ENCODE measurements around the gene SARS1. TPM values are rescaled to one million over a fixed set of nuclear protein-coding genes. Genes with fewer than 3 reads are reported as not detected.

Gene SARS1
- 90.1 to 111 TPM (median 98.3 TPM) in 5 replicates for total RNA-seq (2022; extraction: Qiagen RNA extraction)

GRCh38 chr1:109213824-109214693, at the start of gene SARS1:
Gene SARS1, plus strand, starts transcription at chr1:109213918. Its CDS starts 75 bp downstream, at chr1:109213993.

GRCh38 chr1:109248797-109249629, 35.3 kb downstream of the SARS1 start, which contains the start of gene CELSR2:
Gene CELSR2, plus strand, starts transcription at chr1:109249539. Its CDS starts 541 bp downstream, at chr1:109250080.

GRCh38 chr1:109282952-109283747, 69.4 kb downstream of the SARS1 start, which contains the start of gene PSRC1:
Gene PSRC1, minus strand, starts transcription at chr1:109283145.

Other genes starting within 250 kb of the SARS1 start
- gene WDR47, start 171.8 kb upstream of the SARS1 start, total RNA-seq (2022; extraction: Qiagen RNA extraction) = 6.0 to 8.4 TPM (median 7.6 TPM) in 5 replicates
- gene TAF13, start 137.9 kb upstream of the SARS1 start, total RNA-seq (2022; extraction: Qiagen RNA extraction) = 23.6 to 41.4 TPM (median 29.0 TPM) in 5 replicates
- 8.2 to 9.6 TPM (median 8.7 TPM) in 5 replicates for gene TMEM167B, start 123.2 kb upstream of the SARS1 start, total RNA-seq (2022; extraction: Qiagen RNA extraction)
- gene ELAPOR1, start 99.8 kb upstream of the SARS1 start, total RNA-seq (2022; extraction: Qiagen RNA extraction) = 0.39 to 0.91 TPM (median 0.64 TPM) in 5 replicates
- 3.8 to 5.8 TPM (median 5.6 TPM) in 5 replicates for gene CELSR2, start 35.6 kb downstream of the SARS1 start, total RNA-seq (2022; extraction: Qiagen RNA extraction)
- 18.1 to 27.7 TPM (median 25.9 TPM) in 5 replicates for gene PSRC1, start 69.2 kb downstream of the SARS1 start, total RNA-seq (2022; extraction: Qiagen RNA extraction)
- gene MYBPHL, start 93.1 kb downstream of the SARS1 start, total RNA-seq (2022; extraction: Qiagen RNA extraction) = 0.37 TPM in 1 of 5 replicates, not detected in the others
- 3.1 to 4.5 TPM (median 3.3 TPM) in 5 replicates for gene SORT1, start 184.0 kb downstream of the SARS1 start, total RNA-seq (2022; extraction: Qiagen RNA extraction)
- 101 to 118 TPM (median 107 TPM) in 5 replicates for gene PSMA5, start 212.5 kb downstream of the SARS1 start, total RNA-seq (2022; extraction: Qiagen RNA extraction)